Thyroid gland (tissue), 4 donors: ENCODE data around the gene MPZL1.

Experiments used
- CTCF ChIP-seq, 6 experiments: fragments of 200-600 bp in 3 of 6; fragments of 450-650 bp in 3 of 6; sonication (generic) in 3 of 6; IDR thresholded peaks; one replicate each; pipeline ENCODE4 v1.5.1; 2016 to 2019; ENCODE audit warnings: antibody characterized with exemption in 6 of 6, mild to moderate bottlenecking in 2 of 6, inconsistent platforms in 1 of 6, moderate library complexity in 1 of 6
- POLR2A ChIP-seq, 2 donors: fragments of 450-650 bp; IDR thresholded peaks; one replicate each; pipeline ENCODE4 v1.6.1; 2017; ENCODE audit warnings: antibody characterized with exemption in 2 of 2, mild to moderate bottlenecking in 2 of 2, moderate library complexity in 1 of 2

- TF ChIP-seq POLR2A (IDR thresholded peaks at IDR 0.05) (peak; percentile 23 to 90), CTCF (IDR thresholded peaks at IDR 0.05) (no peak)
Measured at GRCh38 chr1:167721617-167722151, at the start of gene MPZL1.
